ENCODE results near the gene FERMT3. TPM values are rescaled to one million over a fixed set of nuclear protein-coding genes. Genes with fewer than 3 reads are reported as not detected.
A peak's percentile ranks its signal among the peaks of the same experiment; 100 is the strongest.

The FERMT3 gene
- total and polyA plus RNA-seq, 2 of the 13 experiments (the other 11 are each of a cell fraction or from before 2014, with no cell fraction given): 0.29 TPM; not detected in 1

DNA sequence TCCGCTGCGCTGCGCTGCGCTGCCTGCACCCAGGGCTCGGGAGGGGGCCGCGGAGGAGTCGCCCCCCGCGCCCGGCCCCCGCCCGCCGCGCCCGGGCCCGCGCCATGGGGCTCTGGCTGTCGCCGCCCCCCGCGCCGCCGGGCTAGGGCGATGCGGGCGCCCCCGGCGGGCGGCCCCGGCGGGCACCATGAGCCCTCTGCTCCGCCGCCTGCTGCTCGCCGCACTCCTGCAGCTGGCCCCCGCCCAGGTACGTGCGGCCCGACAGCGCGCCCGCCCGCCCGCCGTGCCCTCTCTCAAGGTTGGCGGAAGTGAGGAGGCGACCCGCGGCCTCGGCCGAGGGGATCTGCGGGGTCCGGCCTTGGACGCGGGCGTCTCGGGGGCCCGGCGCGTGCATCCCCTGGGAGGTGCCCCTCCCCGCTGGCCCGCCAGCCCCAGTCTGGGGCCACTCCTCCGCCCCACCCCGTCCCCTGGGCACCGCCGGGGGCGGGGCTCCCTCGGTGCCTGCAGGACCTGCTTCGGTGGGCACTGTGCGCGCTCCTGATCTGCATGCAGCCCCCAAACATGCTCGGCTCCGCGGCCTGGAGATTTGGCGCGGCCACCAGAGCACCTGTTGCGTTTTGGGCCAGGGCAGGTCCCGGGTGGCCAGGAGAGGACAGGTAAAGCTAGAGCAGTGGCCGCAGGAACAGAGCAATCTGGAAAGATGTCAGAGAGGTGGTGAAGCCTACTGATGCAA lies 28.3 kb downstream of the FERMT3 start (continued):
- TF ChIP-seq DBP (CRISPR knock-in tag; IDR thresholded peaks at IDR 0.05; ENCODE audit: not compliant biosample characterization): no peak
- TF ChIP-seq MEIS2 (CRISPR knock-in tag; IDR thresholded peaks at IDR 0.05): 0 out of 2 replicates have a peak, but pooled peaks have one; percentile 50
- TF ChIP-seq ZNF251 (CRISPR knock-in tag; IDR thresholded peaks at IDR 0.05): no peak
- no peak for TF ChIP-seq ZSCAN30 (CRISPR knock-in tag; IDR thresholded peaks at IDR 0.05)
- TF ChIP-seq ZNF235 (CRISPR knock-in tag; IDR thresholded peaks at IDR 0.05; ENCODE audit: borderline replicate concordance): no peak
- no peak for TF ChIP-seq ZNF256 (CRISPR knock-in tag; conservative IDR thresholded peaks at IDR 0.05)
- no peak for TF ChIP-seq ZGPAT (CRISPR knock-in tag; IDR thresholded peaks at IDR 0.05)
- TF ChIP-seq PCBP1 (IDR thresholded peaks at IDR 0.05; ENCODE audit: borderline replicate concordance, low read depth, low read length): no peak
- peak; percentile 13; the same call in 1 of the 2 replicates for TF ChIP-seq TAF1 (CRISPR knock-in tag; IDR thresholded peaks at IDR 0.05)
- TF ChIP-seq FOXO1 (CRISPR knock-in tag; IDR thresholded peaks at IDR 0.05): no peak; the same call in 1 of the 2 replicates
- TF ChIP-seq, protein P1, sequence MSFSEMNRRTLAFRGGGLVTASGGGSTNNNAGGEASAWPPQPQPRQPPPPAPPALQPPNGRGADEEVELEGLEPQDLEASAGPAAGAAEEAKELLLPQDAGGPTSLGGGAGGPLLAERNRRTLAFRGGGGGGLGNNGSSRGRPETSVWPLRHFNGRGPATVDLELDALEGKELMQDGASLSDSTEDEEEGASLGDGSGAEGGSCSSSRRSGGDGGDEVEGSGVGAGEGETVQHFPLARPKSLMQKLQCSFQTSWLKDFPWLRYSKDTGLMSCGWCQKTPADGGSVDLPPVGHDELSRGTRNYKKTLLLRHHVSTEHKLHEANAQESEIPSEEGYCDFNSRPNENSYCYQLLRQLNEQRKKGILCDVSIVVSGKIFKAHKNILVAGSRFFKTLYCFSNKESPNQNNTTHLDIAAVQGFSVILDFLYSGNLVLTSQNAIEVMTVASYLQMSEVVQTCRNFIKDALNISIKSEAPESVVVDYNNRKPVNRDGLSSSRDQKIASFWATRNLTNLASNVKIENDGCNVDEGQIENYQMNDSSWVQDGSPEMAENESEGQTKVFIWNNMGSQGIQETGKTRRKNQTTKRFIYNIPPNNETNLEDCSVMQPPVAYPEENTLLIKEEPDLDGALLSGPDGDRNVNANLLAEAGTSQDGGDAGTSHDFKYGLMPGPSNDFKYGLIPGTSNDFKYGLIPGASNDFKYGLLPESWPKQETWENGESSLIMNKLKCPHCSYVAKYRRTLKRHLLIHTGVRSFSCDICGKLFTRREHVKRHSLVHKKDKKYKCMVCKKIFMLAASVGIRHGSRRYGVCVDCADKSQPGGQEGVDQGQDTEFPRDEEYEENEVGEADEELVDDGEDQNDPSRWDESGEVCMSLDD (CRISPR knock-in tag; IDR thresholded peaks at IDR 0.05; ENCODE audit: borderline replicate concordance): no peak
- no peak for TF ChIP-seq NCOA2 (CRISPR knock-in tag; IDR thresholded peaks at IDR 0.05)
- TF ChIP-seq ELF4 (CRISPR knock-in tag; IDR thresholded peaks at IDR 0.05; ENCODE audit: borderline replicate concordance): no peak
- no peak for TF ChIP-seq SATB2 (CRISPR knock-in tag; IDR thresholded peaks at IDR 0.05)
- no peak for TF ChIP-seq FIP1L1 (IDR thresholded peaks at IDR 0.05; ENCODE audit: borderline replicate concordance, insufficient read depth, low read depth, low read length)
- TF ChIP-seq ATF1 (CRISPR knock-in tag; IDR thresholded peaks at IDR 0.05): no peak
- no peak for TF ChIP-seq CCAR2 (optimal IDR thresholded peaks at IDR 0.05; ENCODE audit: low read depth, low read length)
- TF ChIP-seq, protein P2, sequence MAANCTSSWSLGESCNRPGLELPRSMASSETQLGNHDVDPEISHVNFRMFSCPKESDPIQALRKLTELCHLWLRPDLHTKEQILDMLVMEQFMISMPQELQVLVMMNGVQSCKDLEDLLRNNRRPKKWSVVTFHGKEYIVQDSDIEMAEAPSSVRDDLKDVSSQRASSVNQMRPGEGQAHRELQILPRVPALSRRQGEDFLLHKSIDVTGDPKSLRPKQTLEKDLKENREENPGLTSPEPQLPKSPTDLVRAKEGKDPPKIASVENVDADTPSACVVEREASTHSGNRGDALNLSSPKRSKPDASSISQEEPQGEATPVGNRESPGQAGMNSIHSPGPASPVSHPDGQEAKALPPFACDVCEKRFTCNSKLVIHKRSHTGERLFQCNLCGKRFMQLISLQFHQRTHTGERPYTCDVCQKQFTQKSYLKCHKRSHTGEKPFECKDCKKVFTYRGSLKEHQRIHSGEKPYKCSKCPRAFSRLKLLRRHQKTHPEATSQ (CRISPR knock-in tag; IDR thresholded peaks at IDR 0.05; ENCODE audit: borderline replicate concordance): no peak
- peak; percentile 30; the same call in 1 of the 2 replicates for TF ChIP-seq TSC22D2 (CRISPR knock-in tag; IDR thresholded peaks at IDR 0.05; ENCODE audit: borderline replicate concordance)
- no peak for TF ChIP-seq PRPF4 (IDR thresholded peaks at IDR 0.05; ENCODE audit: low read depth, low read length, poor library complexity, severe bottlenecking)
- TF ChIP-seq, protein P3, sequence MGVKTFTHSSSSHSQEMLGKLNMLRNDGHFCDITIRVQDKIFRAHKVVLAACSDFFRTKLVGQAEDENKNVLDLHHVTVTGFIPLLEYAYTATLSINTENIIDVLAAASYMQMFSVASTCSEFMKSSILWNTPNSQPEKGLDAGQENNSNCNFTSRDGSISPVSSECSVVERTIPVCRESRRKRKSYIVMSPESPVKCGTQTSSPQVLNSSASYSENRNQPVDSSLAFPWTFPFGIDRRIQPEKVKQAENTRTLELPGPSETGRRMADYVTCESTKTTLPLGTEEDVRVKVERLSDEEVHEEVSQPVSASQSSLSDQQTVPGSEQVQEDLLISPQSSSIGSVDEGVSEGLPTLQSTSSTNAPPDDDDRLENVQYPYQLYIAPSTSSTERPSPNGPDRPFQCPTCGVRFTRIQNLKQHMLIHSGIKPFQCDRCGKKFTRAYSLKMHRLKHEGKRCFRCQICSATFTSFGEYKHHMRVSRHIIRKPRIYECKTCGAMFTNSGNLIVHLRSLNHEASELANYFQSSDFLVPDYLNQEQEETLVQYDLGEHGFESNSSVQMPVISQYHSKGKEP (CRISPR knock-in tag; IDR thresholded peaks at IDR 0.05): no peak
